ENCODE data around the gene ZBTB45. TPM values are rescaled to one million over a fixed set of nuclear protein-coding genes. Genes with fewer than 3 reads are reported as not detected.

The ZBTB45 gene
- polyA plus RNA-seq, 1 donor from 2014 or later: 6.8 TPM

GRCh38 chr19:58546019-58546530, 26.5 kb upstream of the ZBTB45 start:
- no peaks in the 10 kb centered on the region for H3F3A ChIP-seq (ENCODE audit: insufficient read depth, low read length, poor library complexity, severe bottlenecking)
- no peaks in the 10 kb centered on the region for H3K27me3 ChIP-seq (ENCODE audit: insufficient read depth, low read depth, low read length)
- no peak for TF ChIP-seq RAD21 (conservative IDR thresholded peaks at IDR 0.05)
- TF ChIP-seq MXI1 (conservative IDR thresholded peaks at IDR 0.05; ENCODE audit: poor library complexity, severe bottlenecking): no peak
- no peak for TF ChIP-seq EZH2 (IDR thresholded peaks at IDR 0.05; ENCODE audit: borderline replicate concordance, insufficient read depth, low read length, poor library complexity, severe bottlenecking)
- no peak for TF ChIP-seq EP300 (conservative IDR thresholded peaks at IDR 0.05; ENCODE audit: poor library complexity, severe bottlenecking)
- no peak for TF ChIP-seq TAF1 (IDR thresholded peaks at IDR 0.05; ENCODE audit: low read depth)
- TF ChIP-seq POLR2AphosphoS5 (IDR thresholded peaks at IDR 0.05): no peak
- no peak for TF ChIP-seq REST (IDR thresholded peaks at IDR 0.05; ENCODE audit: borderline replicate concordance)
- no peak for TF ChIP-seq SMC3 (conservative IDR thresholded peaks at IDR 0.05; ENCODE audit: poor library complexity)
- TF ChIP-seq CTCF (IDR thresholded peaks at IDR 0.05; ENCODE audit: poor library complexity, severe bottlenecking): no peak
- peak overlapping the region; percentile 72 for H3K4me2 ChIP-seq (ENCODE audit: low read length)
- no peaks in the 10 kb centered on the region for H3K9me3 ChIP-seq (ENCODE audit: low read length)
- no peak overlapping the region for H3K27ac ChIP-seq (ENCODE audit: low read length)
- H3K9ac ChIP-seq (ENCODE audit: low read length): peak overlapping the region; percentile 81
- peaks cover 33% of the 10 kb centered on the region for H3K79me2 ChIP-seq (replicated peaks; ENCODE audit: insufficient read depth, low read length)
- no peaks in the 10 kb centered on the region for H3K36me3 ChIP-seq (ENCODE audit: insufficient read depth, low read length)
- H3K4me3 ChIP-seq (ENCODE audit: low read length): peak overlapping the region; percentile 96
- H4K20me1 ChIP-seq (ENCODE audit: insufficient read depth): peaks cover 39% of the 10 kb centered on the region
- no peak overlapping the region for H2AFZ ChIP-seq (ENCODE audit: low read depth, low read length)
- H3K9me2 ChIP-seq (ENCODE audit: insufficient read depth, low read length): no peaks in the 10 kb centered on the region

GRCh38 chr19:58545286-58546018, 25.8 kb upstream of the ZBTB45 start:
- H3K36me3 ChIP-seq (ENCODE audit: insufficient read depth, low read length): no peaks in the 10 kb centered on the region
- peaks cover 33% of the 10 kb centered on the region for H3K79me2 ChIP-seq (replicated peaks; ENCODE audit: insufficient read depth, low read length)
- no peaks in the 10 kb centered on the region for H3F3A ChIP-seq (ENCODE audit: insufficient read depth, low read length, poor library complexity, severe bottlenecking)
- peak overlapping the region; percentile 96 for H3K4me3 ChIP-seq (ENCODE audit: low read length)
- peak overlapping the region; percentile 72 for H3K4me2 ChIP-seq (ENCODE audit: low read length)
- peaks cover 2% of the 10 kb centered on the region for H3K27me3 ChIP-seq (ENCODE audit: insufficient read depth, low read depth, low read length)
- H3K9ac ChIP-seq (ENCODE audit: low read length): peak overlapping the region; percentile 81
- TF ChIP-seq MXI1 (conservative IDR thresholded peaks at IDR 0.05; ENCODE audit: poor library complexity, severe bottlenecking) (no peak), SMC3 (conservative IDR thresholded peaks at IDR 0.05; ENCODE audit: poor library complexity) (no peak), POLR2AphosphoS5 (IDR thresholded peaks at IDR 0.05) (no peak), RAD21 (conservative IDR thresholded peaks at IDR 0.05) (no peak), EZH2 (IDR thresholded peaks at IDR 0.05; ENCODE audit: borderline replicate concordance, insufficient read depth, low read length, poor library complexity, severe bottlenecking) (no peak), REST (IDR thresholded peaks at IDR 0.05; ENCODE audit: borderline replicate concordance) (no peak), CTCF (IDR thresholded peaks at IDR 0.05; ENCODE audit: poor library complexity, severe bottlenecking) (no peak), EP300 (conservative IDR thresholded peaks at IDR 0.05; ENCODE audit: poor library complexity, severe bottlenecking) (no peak), TAF1 (IDR thresholded peaks at IDR 0.05; ENCODE audit: low read depth) (no peak)
- H2AFZ ChIP-seq (ENCODE audit: low read depth, low read length): no peak overlapping the region
- H3K27ac ChIP-seq (ENCODE audit: low read length): peak overlapping the region; percentile 71
- no peaks in the 10 kb centered on the region for H3K9me2 ChIP-seq (ENCODE audit: insufficient read depth, low read length)
- peaks cover 39% of the 10 kb centered on the region for H4K20me1 ChIP-seq (ENCODE audit: insufficient read depth)
- H3K9me3 ChIP-seq (ENCODE audit: low read length): no peaks in the 10 kb centered on the region

Measured in neural cell (in vitro differentiated cells).